Left ventricle myocardium inferior (tissue), 1 donor: ENCODE measurements around the gene ZFAND6. TPM values are rescaled to one million over a fixed set of nuclear protein-coding genes. Genes with fewer than 3 reads are reported as not detected.
"Not testable (repeated sequence)": the region's sequence is repeated elsewhere in the genome, so short reads cannot be mapped to it uniquely, and the experiment has no call there.

Source experiments
- DNase-seq: peaks from one replicate; pipeline ENCODE4 v3.0.0-alpha.2; 2020
- H3K27ac ChIP-seq: fragments of 200-600 bp; replicated peaks from 2 replicates; pipeline ENCODE4 v1.8.0; 2021
- H3K27me3 ChIP-seq: fragments of 200-600 bp; 2 replicates; pipeline ENCODE4 v1.8.0; 2021; ENCODE audit warnings: low read depth
- H3K36me3 ChIP-seq: fragments of 200-600 bp; 2 replicates; pipeline ENCODE4 v1.8.0; 2021
- H3K4me1 ChIP-seq: fragments of 200-600 bp; 2 replicates; pipeline ENCODE4 v1.8.0; 2021
- H3K4me3 ChIP-seq: fragments of 200-600 bp; 2 replicates; pipeline ENCODE4 v1.8.0; 2021; ENCODE audit warnings: mild to moderate bottlenecking, moderate library complexity
- H3K9me3 ChIP-seq: fragments of 200-600 bp; replicated peaks from 2 replicates; pipeline ENCODE4 v1.8.0; 2021
- intact Hi-C: fragments of 100-400 bp; cut with micrococcal nuclease; formaldehyde crosslinking; loops from one replicate; pipeline ENCODE4 v1.11.0; 2022
- total RNA-seq: library from RNA; stranded (reverse); fragmentation: NEBNext Ultra II Directional; extraction: Animal tissue kit (Norgen Biotek cat#: 25700); gene quantifications from one replicate; pipeline ENCODE4 v1.2.1, GENCODE V29; 2021
- TF ChIP-seq, protein P1 (sequence below): fragments of 200-600 bp; IDR thresholded peaks from 2 replicates; pipeline ENCODE4 v1.8.0; 2021; ENCODE audit warnings: antibody characterized with exemption, mild to moderate bottlenecking, borderline replicate concordance
- donor health status: DM: no; HTN: yes; CAD: no; lungs with severe emphysema.

The ZFAND6 gene
- total RNA-seq, 1 donor from 2014 or later = 75.0 TPM

GRCh38 chr15:80041494-80042253, 17.8 kb upstream of the ZFAND6 start:
- TF ChIP-seq, protein P1, sequence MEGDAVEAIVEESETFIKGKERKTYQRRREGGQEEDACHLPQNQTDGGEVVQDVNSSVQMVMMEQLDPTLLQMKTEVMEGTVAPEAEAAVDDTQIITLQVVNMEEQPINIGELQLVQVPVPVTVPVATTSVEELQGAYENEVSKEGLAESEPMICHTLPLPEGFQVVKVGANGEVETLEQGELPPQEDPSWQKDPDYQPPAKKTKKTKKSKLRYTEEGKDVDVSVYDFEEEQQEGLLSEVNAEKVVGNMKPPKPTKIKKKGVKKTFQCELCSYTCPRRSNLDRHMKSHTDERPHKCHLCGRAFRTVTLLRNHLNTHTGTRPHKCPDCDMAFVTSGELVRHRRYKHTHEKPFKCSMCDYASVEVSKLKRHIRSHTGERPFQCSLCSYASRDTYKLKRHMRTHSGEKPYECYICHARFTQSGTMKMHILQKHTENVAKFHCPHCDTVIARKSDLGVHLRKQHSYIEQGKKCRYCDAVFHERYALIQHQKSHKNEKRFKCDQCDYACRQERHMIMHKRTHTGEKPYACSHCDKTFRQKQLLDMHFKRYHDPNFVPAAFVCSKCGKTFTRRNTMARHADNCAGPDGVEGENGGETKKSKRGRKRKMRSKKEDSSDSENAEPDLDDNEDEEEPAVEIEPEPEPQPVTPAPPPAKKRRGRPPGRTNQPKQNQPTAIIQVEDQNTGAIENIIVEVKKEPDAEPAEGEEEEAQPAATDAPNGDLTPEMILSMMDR = no peak
- H3K9me3 ChIP-seq = no peaks in the 10 kb centered on the region
- no peak overlapping the region for H3K27ac ChIP-seq
- no peak overlapping the region for H3K4me3 ChIP-seq
- intact Hi-C loops = no loop called here
- H3K4me1 ChIP-seq = no peaks in the 10 kb centered on the region
- no peaks in the 10 kb centered on the region for H3K27me3 ChIP-seq
- no peak for DNase-seq
- H3K36me3 ChIP-seq = no peaks in the 10 kb centered on the region

DNA sequence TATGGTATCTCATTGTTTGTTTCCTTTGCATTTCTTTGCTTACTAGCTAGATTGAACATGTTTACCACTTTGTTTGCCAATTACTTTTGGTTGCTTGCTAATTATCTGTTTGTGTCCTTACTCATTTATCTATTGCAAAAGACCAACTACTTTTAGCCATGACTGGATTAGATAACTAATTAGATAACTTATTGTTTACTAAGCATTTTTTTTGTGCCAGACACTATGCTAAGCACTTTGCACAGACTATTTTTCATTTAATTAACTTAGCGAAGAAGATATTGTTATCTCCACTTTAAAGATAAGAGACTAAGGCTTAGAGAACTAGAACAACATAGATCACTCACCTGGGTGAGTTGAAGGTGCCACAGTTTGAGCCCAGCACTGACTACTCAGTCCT, 16.9 kb upstream of the ZFAND6 start:
- no peak for DNase-seq
- Histone ChIP-seq H3K9me3 (no peaks in the 10 kb centered on the region), H3K4me1 (no peaks in the 10 kb centered on the region), H3K27ac (no peak overlapping the region), H3K27me3 (no peaks in the 10 kb centered on the region), H3K36me3 (no peaks in the 10 kb centered on the region), H3K4me3 (no peak overlapping the region)
- TF ChIP-seq, protein P1 = no peak
- intact Hi-C loops = no loop called here

DNA sequence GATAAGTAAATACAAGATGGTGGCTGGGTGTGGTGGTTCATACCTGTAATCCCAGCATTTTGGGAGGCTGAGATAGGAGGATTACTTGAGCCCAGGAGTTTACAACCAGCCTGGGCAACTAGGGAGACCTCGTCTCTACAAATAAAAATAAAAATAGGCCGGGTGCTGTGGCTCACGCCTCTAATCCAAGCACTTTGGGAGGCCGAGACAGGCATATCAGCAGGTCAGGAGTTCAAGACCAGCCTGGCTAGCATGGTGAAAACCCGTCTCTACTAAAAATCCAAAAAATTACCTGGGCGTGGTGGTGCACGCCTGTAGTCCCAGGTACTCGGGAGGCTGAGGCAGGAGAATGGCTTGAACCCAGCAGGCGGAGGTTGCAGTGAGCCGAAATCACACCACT, 14.3 kb upstream of the ZFAND6 start:
- H3K27me3 ChIP-seq, H3K27ac ChIP-seq, DNase-seq, H3K36me3 ChIP-seq, H3K4me3 ChIP-seq, H3K9me3 ChIP-seq, intact Hi-C loops, H3K4me1 ChIP-seq: not testable (repeated sequence)

GRCh38 chr15:80049046-80049445, 10.4 kb upstream of the ZFAND6 start:
- H3K4me1 ChIP-seq = no peaks in the 10 kb centered on the region
- DNase-seq = no peak
- H3K36me3 ChIP-seq = no peaks in the 10 kb centered on the region
- no peaks in the 10 kb centered on the region for H3K27me3 ChIP-seq
- H3K9me3 ChIP-seq = no peaks in the 10 kb centered on the region
- TF ChIP-seq, protein P1 = no peak
- no peak overlapping the region for H3K27ac ChIP-seq
- no peak overlapping the region for H3K4me3 ChIP-seq
- intact Hi-C loops = no loop called here

DNA sequence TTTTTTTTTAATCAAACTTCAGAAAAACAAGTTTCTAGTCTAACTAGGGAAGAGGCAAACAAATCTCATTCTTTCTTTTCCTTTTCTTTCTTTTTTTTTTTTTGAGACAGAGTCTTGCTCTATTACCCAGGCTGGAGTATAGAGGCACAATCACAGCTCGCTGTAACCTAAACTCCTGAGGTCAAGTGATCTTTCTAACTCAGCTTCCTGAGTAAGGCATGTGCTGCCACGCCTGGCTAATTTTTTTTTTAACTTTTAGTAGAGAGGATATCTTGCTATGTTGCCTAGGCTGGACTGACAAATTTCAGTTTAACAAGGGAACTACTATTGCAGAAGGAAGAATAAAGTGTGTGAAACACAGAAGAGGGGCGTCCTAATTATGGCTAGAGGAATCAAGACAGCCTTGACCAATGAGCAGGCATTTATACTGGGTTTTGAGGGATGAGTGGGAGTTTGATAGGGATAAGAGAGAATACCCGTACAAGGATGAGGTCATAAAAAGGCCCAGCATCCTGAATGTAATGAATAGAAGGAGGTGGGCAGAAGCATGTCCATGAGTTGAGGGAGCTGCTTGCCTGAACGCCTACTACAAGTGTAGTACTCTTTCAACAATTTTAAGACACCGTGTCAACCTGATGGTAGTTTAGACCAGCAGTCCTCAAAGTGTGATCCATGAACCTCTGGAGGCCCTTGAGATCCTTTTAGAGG, 6.7 kb upstream of the ZFAND6 start:
- Histone ChIP-seq H3K36me3 (no peaks in the 10 kb centered on the region), H3K9me3 (no peaks in the 10 kb centered on the region), H3K4me1 (no peaks in the 10 kb centered on the region), H3K4me3 (no peak overlapping the region), H3K27me3 (peaks cover 7% of the 10 kb centered on the region), H3K27ac (no peak overlapping the region)
- TF ChIP-seq, protein P1 = no peak
- intact Hi-C loops = no loop called here
- DNase-seq = no peak

DNA sequence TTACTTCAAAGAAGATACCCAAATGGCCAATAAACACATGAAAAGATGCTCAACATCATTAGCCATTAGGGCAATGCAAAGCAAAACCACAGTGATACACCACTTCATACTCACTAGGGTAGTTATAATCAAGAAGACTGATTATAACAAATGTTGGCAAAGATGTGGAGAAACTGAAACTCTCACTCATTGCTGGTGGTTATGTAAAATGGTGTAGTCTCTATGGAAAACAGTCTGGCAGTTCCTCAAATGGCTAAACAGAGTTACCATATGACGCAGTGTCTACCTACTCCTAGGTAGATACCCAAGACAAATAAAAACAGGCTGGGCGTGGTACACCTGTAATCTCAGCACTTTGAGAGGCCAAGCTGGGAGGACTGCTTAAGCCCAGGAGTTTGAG, 3.5 kb upstream of the ZFAND6 start:
- no peak overlapping the region for H3K4me3 ChIP-seq
- intact Hi-C loops = no loop called here
- no peak overlapping the region for H3K27ac ChIP-seq
- TF ChIP-seq, protein P1 = no peak
- peaks cover 19% of the 10 kb centered on the region for H3K4me1 ChIP-seq
- no peaks in the 10 kb centered on the region for H3K9me3 ChIP-seq
- no peak for DNase-seq
- no peaks in the 10 kb centered on the region for H3K36me3 ChIP-seq
- peaks cover 7% of the 10 kb centered on the region for H3K27me3 ChIP-seq
